ENCODE results near the gene NTMT1.

DNA sequence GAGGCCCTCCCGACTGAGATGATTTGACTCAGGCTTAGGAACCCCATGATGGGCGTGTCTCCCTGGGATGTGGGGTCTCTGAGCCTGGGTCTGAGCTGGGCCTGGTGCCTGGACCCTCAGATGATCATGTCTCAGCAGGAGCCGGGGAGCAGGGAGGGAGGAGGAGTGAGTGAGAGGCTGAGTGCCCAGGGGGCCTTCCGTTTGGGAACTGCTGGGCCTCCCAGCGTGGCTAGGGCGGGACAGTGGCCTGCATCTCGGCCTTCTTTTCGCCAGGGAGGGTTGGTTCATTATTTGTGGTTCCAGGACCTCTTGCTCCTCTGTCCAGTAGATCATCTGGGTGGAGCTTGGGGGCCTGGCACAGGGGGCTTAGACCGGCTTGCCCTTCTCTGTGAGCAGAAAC, 45.1 kb downstream of the NTMT1 start:
- TF ChIP-seq, protein P1, sequence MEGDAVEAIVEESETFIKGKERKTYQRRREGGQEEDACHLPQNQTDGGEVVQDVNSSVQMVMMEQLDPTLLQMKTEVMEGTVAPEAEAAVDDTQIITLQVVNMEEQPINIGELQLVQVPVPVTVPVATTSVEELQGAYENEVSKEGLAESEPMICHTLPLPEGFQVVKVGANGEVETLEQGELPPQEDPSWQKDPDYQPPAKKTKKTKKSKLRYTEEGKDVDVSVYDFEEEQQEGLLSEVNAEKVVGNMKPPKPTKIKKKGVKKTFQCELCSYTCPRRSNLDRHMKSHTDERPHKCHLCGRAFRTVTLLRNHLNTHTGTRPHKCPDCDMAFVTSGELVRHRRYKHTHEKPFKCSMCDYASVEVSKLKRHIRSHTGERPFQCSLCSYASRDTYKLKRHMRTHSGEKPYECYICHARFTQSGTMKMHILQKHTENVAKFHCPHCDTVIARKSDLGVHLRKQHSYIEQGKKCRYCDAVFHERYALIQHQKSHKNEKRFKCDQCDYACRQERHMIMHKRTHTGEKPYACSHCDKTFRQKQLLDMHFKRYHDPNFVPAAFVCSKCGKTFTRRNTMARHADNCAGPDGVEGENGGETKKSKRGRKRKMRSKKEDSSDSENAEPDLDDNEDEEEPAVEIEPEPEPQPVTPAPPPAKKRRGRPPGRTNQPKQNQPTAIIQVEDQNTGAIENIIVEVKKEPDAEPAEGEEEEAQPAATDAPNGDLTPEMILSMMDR (IDR thresholded peaks at IDR 0.05; ENCODE audit: low read depth, low read length) = no peak
- TF ChIP-seq EZH2phosphoT487 (IDR thresholded peaks at IDR 0.05; ENCODE audit: low read depth) = no peak
